Keratinocyte (primary cell): ENCODE results near the gene TMEM132E. TPM values are rescaled to one million over a fixed set of nuclear protein-coding genes. Genes with fewer than 3 reads are reported as not detected.

Source experiments
- DNase-seq: peaks from one replicate; pipeline ENCODE4 v3.0.0-alpha.2; 2011; ENCODE audit warnings: low read depth, missing footprints, low spot score
- FAIRE-seq: peaks from 2 replicates; lab custom pipeline; 2011; peaks lifted over from hg19 to GRCh38; lab: Jason Lieb, UNC
- H2AFZ ChIP-seq: 2 replicates; pipeline ENCODE4 v1.6.0; 2012; ENCODE audit warnings: low read length, control low read depth, inconsistent platforms; ENCODE audit not compliant: control insufficient read depth
- H3K27ac ChIP-seq: 2 replicates; pipeline ENCODE4 v1.5.1; 2011; ENCODE audit warnings: low read length; ENCODE audit not compliant: control insufficient read depth, insufficient read depth
- H3K27me3 ChIP-seq: 3 replicates; pipeline ENCODE4 v1.6.0; 2011; ENCODE audit warnings: low read length; ENCODE audit not compliant: control insufficient read depth, insufficient read depth; ENCODE audit errors: extremely low read depth
- H3K36me3 ChIP-seq, 2 experiments: 2 replicates in 1 of 2; 3 replicates in 1 of 2; pipeline ENCODE4 v1.5.1; 2011; ENCODE audit warnings: low read length in 2 of 2, mild to moderate bottlenecking in 1 of 2; ENCODE audit not compliant: control insufficient read depth in 2 of 2, insufficient read depth in 2 of 2; ENCODE audit errors: extremely low read depth in 1 of 2
- H3K4me1 ChIP-seq: 3 replicates; pipeline ENCODE4 v1.5.1; 2011; ENCODE audit warnings: low read length; ENCODE audit not compliant: control insufficient read depth, insufficient read depth; ENCODE audit errors: extremely low read depth
- H3K4me2 ChIP-seq: 3 replicates; pipeline ENCODE4 v1.6.0; 2011; ENCODE audit warnings: low read depth, low read length; ENCODE audit not compliant: control insufficient read depth, insufficient read depth; ENCODE audit errors: extremely low read depth
- H3K4me3 ChIP-seq, 3 experiments: fragments of 200-600 bp in 1 of 3; sonication (generic) in 1 of 3; 2 replicates in 2 of 3; 3 replicates in 1 of 3; pipeline ENCODE4 v1.5.1; 2011 to 2016; ENCODE audit warnings: low read length in 3 of 3, mild to moderate bottlenecking in 3 of 3, control low read depth in 2 of 3, inconsistent platforms in 1 of 3, low read depth in 1 of 3, mixed read lengths in 1 of 3, mixed run types in 1 of 3, moderate library complexity in 1 of 3; ENCODE audit not compliant: control insufficient read depth in 2 of 3, insufficient read depth in 2 of 3; ENCODE audit errors: extremely low read depth in 1 of 3
- H3K79me2 ChIP-seq: 2 replicates; pipeline ENCODE4 v1.6.0; 2012; ENCODE audit warnings: low read length; ENCODE audit not compliant: control insufficient read depth, insufficient read depth
- H3K9ac ChIP-seq: 3 replicates; pipeline ENCODE4 v1.6.0; 2011; ENCODE audit warnings: low read length; ENCODE audit not compliant: control insufficient read depth, insufficient read depth; ENCODE audit errors: extremely low read depth
- H3K9me1 ChIP-seq: 3 replicates; pipeline ENCODE4 v1.6.0; 2011; ENCODE audit warnings: low read length; ENCODE audit not compliant: control insufficient read depth, insufficient read depth; ENCODE audit errors: extremely low read depth
- H3K9me3 ChIP-seq: 2 replicates; pipeline ENCODE4 v1.5.1; 2012; ENCODE audit warnings: low read depth, low read length; ENCODE audit not compliant: control insufficient read depth
- H4K20me1 ChIP-seq: 3 replicates; pipeline ENCODE4 v1.6.0; 2011; ENCODE audit warnings: low read length; ENCODE audit not compliant: control insufficient read depth, insufficient read depth; ENCODE audit errors: extremely low read depth
- CTCF ChIP-seq, 3 experiments: IDR thresholded peaks in 1 of 3; conservative IDR thresholded peaks in 1 of 3; optimal IDR thresholded peaks in 1 of 3; 2 replicates in 2 of 3; 3 replicates in 1 of 3; pipeline versions ENCODE3 to v1.5.1; 2011; ENCODE audit warnings: low read length in 3 of 3, mild to moderate bottlenecking in 3 of 3, moderate library complexity in 2 of 3, control low read depth in 1 of 3, inconsistent platforms in 1 of 3; ENCODE audit not compliant: insufficient read depth in 2 of 3; ENCODE audit errors: extremely low read depth in 1 of 3
- EZH2 ChIP-seq: IDR thresholded peaks from one replicate; pipeline ENCODE4 v1.6.1; 2012; ENCODE audit warnings: inconsistent platforms, mild to moderate bottlenecking, low read length, moderate library complexity
- dilution Hi-C: fragments of 300-500 bp; cut with MboI; formaldehyde crosslinking; loops from one replicate; pipeline ENCODE4 v1.7.0; 2020; ENCODE audit warnings: low sequenced_read_pairs; ENCODE audit not compliant: extremely low pct_ligation_motif_present
- polyA plus RNA-seq, 5 experiments: library from polyadenylated mRNA; depleted of rRNA in 3 of 5; stranded (reverse) in 3 of 5; stranded (forward) in 1 of 5; unstranded in 1 of 5; fragments of >200 nt; gene quantifications; 1 replicate in 1 of 5; 2 replicates in 3 of 5; 3 replicates in 1 of 5; pipeline versions ENCODE4 v1.2.1 to v1.2.3, GENCODE V29; 2011 to 2012; ENCODE audit warnings: missing spikeins in 2 of 5, low read depth in 1 of 5, low replicate concordance in 1 of 5

The TMEM132E gene
- polyA plus RNA-seq, 1 donor (not counting 4 experiments of a cell fraction or from before 2014, with no cell fraction given), result not detected

GRCh38 chr17:34682305-34682704 is 102.9 kb downstream of the TMEM132E start:
- no peaks in the 10 kb centered on the region for H3K9me3 ChIP-seq
- H3K9me1 ChIP-seq, result no peaks in the 10 kb centered on the region
- H3K27me3 ChIP-seq, result no peaks in the 10 kb centered on the region
- DNase-seq (no peak), FAIRE-seq (no peak)
- no peak overlapping the region for H3K4me3 ChIP-seq
- no peaks in the 10 kb centered on the region for H4K20me1 ChIP-seq
- dilution Hi-C loops, result no loop called here
- H3K4me2 ChIP-seq, result no peak overlapping the region
- no peak overlapping the region for H3K27ac ChIP-seq
- H3K9ac ChIP-seq, result no peak overlapping the region
- H3K36me3 ChIP-seq, result no peaks in the 10 kb centered on the region
- no peaks in the 10 kb centered on the region for H3K4me1 ChIP-seq
- no peaks in the 10 kb centered on the region for H3K79me2 ChIP-seq
- no peak overlapping the region for H2AFZ ChIP-seq
- no peak for TF ChIP-seq CTCF (optimal IDR thresholded peaks at IDR 0.05 in 1 of 3, IDR thresholded peaks at IDR 0.05 in 1 of 3, conservative IDR thresholded peaks at IDR 0.05 in 1 of 3; ENCODE audit: extremely low read depth in 1 of 3, insufficient read depth in 2 of 3, low read length in 3 of 3)
- no peak for TF ChIP-seq EZH2

GRCh38 chr17:34683390-34683789 is 104.0 kb downstream of the TMEM132E start:
- H3K79me2 ChIP-seq, result no peaks in the 10 kb centered on the region
- TF ChIP-seq CTCF (optimal IDR thresholded peaks at IDR 0.05 in 1 of 3, IDR thresholded peaks at IDR 0.05 in 1 of 3, conservative IDR thresholded peaks at IDR 0.05 in 1 of 3; ENCODE audit: extremely low read depth in 1 of 3, insufficient read depth in 2 of 3, low read length in 3 of 3) (no peak), EZH2 (no peak)
- H2AFZ ChIP-seq, result no peak overlapping the region
- no peak overlapping the region for H3K9ac ChIP-seq
- H3K27me3 ChIP-seq, result no peaks in the 10 kb centered on the region
- dilution Hi-C loops, result no loop called here
- no peaks in the 10 kb centered on the region for H3K9me1 ChIP-seq
- no peaks in the 10 kb centered on the region for H3K9me3 ChIP-seq
- no peak overlapping the region for H3K27ac ChIP-seq
- no peaks in the 10 kb centered on the region for H3K36me3 ChIP-seq
- H3K4me3 ChIP-seq, result no peak overlapping the region
- H4K20me1 ChIP-seq, result no peaks in the 10 kb centered on the region
- no peaks in the 10 kb centered on the region for H3K4me1 ChIP-seq
- FAIRE-seq, result no peak
- H3K4me2 ChIP-seq, result no peak overlapping the region
- no peak for DNase-seq

Other genes with a start within 250 kb of the TMEM132E start
- gene CCL13, start 223.1 kb upstream of the TMEM132E start, polyA plus RNA-seq, result not detected in 3 replicates
- not detected in 3 replicates for gene CCL1, start 216.3 kb upstream of the TMEM132E start, polyA plus RNA-seq